HCT116 (cell line): ENCODE measurements around the gene ACOX3. TPM values are rescaled to one million over a fixed set of nuclear protein-coding genes. Genes with fewer than 3 reads are reported as not detected.

Source experiments
- ATAC-seq: fragments of 200-7000 bp; cut with Tn5 transposase; 2 replicates; pipeline ENCODE4 v1.9.1; 2020; ENCODE audit warnings: mild to moderate bottlenecking, moderate library complexity
- BruUV-seq: library from RNA; stranded (reverse); fragments of 400-500 nt; replicated peaks from 2 replicates; lab custom pipeline; 2021; lab: Mats Ljungman, UMichigan
- CTCF ChIA-PET: fragments of 300-600 bp; sonication (Branson Sonifier 250); formaldehyde crosslinking; loops from one replicate; lab custom pipeline; 2021; ENCODE audit warnings: antibody characterized with exemption; lab: Charles Lee
- POLR2A ChIA-PET: fragments of 300-600, 350-600 bp; sonication (Branson Sonifier 250); formaldehyde crosslinking; loops from one replicate; lab custom pipeline; 2021; ENCODE audit warnings: antibody characterized with exemption; lab: Charles Lee
- RAD21 ChIA-PET, 2 experiments: fragments of 300-600 bp; sonication (Branson Sonifier 250); formaldehyde crosslinking; loops; one replicate each; lab custom pipeline; 2023; ENCODE audit warnings: low total read pairs in 2 of 2; ENCODE audit not compliant: uncharacterized antibody in 2 of 2, unreplicated experiment in 2 of 2, low non-redundant PET in 1 of 2; lab: Charles Lee
- DNase-seq: peaks from one replicate; pipeline ENCODE4 v3.0.0-alpha.2; 2010; ENCODE audit warnings: low read depth, low spot score
- H2AFZ ChIP-seq: fragments of 200-600 bp; shearing (Covaris generic), sonication (generic); 2 replicates; pipeline ENCODE4 v1.6.1; 2017; ENCODE audit warnings: low read depth, mixed run types, mixed read lengths, antibody characterized with exemption, low read length; ENCODE audit not compliant: poor library complexity, severe bottlenecking
- H3K27ac ChIP-seq: 2 replicates; pipeline ENCODE4 v1.5.1; 2012; ENCODE audit warnings: low read depth, low read length
- H3K27me3 ChIP-seq: fragments of 200-600 bp; sonication (generic); 2 replicates; pipeline ENCODE4 v1.6.1; 2016; ENCODE audit warnings: mixed run types, low read length, mixed read lengths; ENCODE audit not compliant: insufficient read depth
- H3K36me3 ChIP-seq, 2 experiments: fragments of 200-500 bp in 1 of 2; fragments of 200-600 bp in 1 of 2; sonication (Bioruptor generic) in 1 of 2; sonication (generic) in 1 of 2; 2 replicates each; pipeline versions ENCODE4 v1.5.1 to v1.6.1; 2014 to 2016; ENCODE audit warnings: low read length in 2 of 2, inconsistent platforms in 1 of 2, mixed read lengths in 1 of 2, mixed run types in 1 of 2; ENCODE audit not compliant: insufficient read depth in 2 of 2, control insufficient read depth in 1 of 2
- H3K4me1 ChIP-seq, 2 experiments: fragments of 200-600 bp in 1 of 2; sonication (generic) in 1 of 2; 2 replicates each; pipeline versions ENCODE4 v1.5.1 to v1.6.1; 2012 to 2017; ENCODE audit warnings: low read length in 2 of 2, inconsistent platforms in 1 of 2, mild to moderate bottlenecking in 1 of 2, mixed read lengths in 1 of 2, mixed run types in 1 of 2, moderate library complexity in 1 of 2; ENCODE audit not compliant: insufficient read depth in 2 of 2, control insufficient read depth in 1 of 2
- H3K4me2 ChIP-seq: fragments of 200-600 bp; sonication (generic); 2 replicates; pipeline ENCODE4 v1.6.1; 2017; ENCODE audit warnings: mixed run types, low read length, mixed read lengths
- H3K4me3 ChIP-seq, 2 experiments: fragments of 200-600 bp in 1 of 2; sonication (generic) in 1 of 2; replicated peaks in 1 of 2; 2 replicates each; pipeline ENCODE4 v1.5.1; 2011 to 2016; ENCODE audit warnings: low read length in 2 of 2, control low read depth in 1 of 2, low read depth in 1 of 2, mild to moderate bottlenecking in 1 of 2, mixed read lengths in 1 of 2, mixed run types in 1 of 2
- H3K79me2 ChIP-seq: fragments of 200-600 bp; sonication (generic); 2 replicates; pipeline ENCODE4 v1.6.1; 2017; ENCODE audit warnings: mild to moderate bottlenecking, mixed run types, low read length, moderate library complexity, mixed read lengths; ENCODE audit not compliant: insufficient read depth
- H3K9ac ChIP-seq: fragments of 200-600 bp; sonication (generic); 2 replicates; pipeline ENCODE4 v1.6.1; 2016; ENCODE audit warnings: low read length, mixed read lengths
- H3K9me2 ChIP-seq: fragments of 200-600 bp; sonication (generic), shearing (Covaris generic); 2 replicates; pipeline ENCODE4 v1.6.1; 2017; ENCODE audit warnings: mixed run types, mild to moderate bottlenecking, moderate library complexity; ENCODE audit not compliant: insufficient read depth
- H3K9me3 ChIP-seq, 2 experiments: fragments of 200-500 bp in 1 of 2; fragments of 200-600 bp in 1 of 2; sonication (Bioruptor generic) in 1 of 2; sonication (generic) in 1 of 2; 2 replicates each; pipeline ENCODE4 v1.6.1; 2014 to 2017; ENCODE audit warnings: low read length in 2 of 2, mixed read lengths in 2 of 2, inconsistent platforms in 1 of 2, low read depth in 1 of 2, mild to moderate bottlenecking in 1 of 2, mixed run types in 1 of 2, moderate library complexity in 1 of 2; ENCODE audit not compliant: control insufficient read depth in 1 of 2, insufficient read depth in 1 of 2
- H4K20me1 ChIP-seq: fragments of 200-600 bp; sonication (generic), shearing (Covaris generic); 2 replicates; pipeline ENCODE4 v1.6.1; 2017; ENCODE audit warnings: mixed run types, mild to moderate bottlenecking, moderate library complexity; ENCODE audit not compliant: insufficient read depth
- ATF3 ChIP-seq: IDR thresholded peaks from 2 replicates; pipeline ENCODE4 v1.6.1; 2012
- CEBPB ChIP-seq: IDR thresholded peaks from 2 replicates; pipeline ENCODE4 v1.6.1; 2012; ENCODE audit warnings: low read depth
- CTCF ChIP-seq, 3 experiments: fragments of 200-600 bp in 1 of 3; sonication (generic) in 1 of 3; IDR thresholded peaks in 2 of 3; conservative IDR thresholded peaks in 1 of 3; 2 replicates each; pipeline ENCODE4 v1.5.1; 2012 to 2017; ENCODE audit warnings: low read depth in 2 of 3, low read length in 2 of 3, antibody characterized with exemption in 1 of 3, borderline replicate concordance in 1 of 3, control low read depth in 1 of 3, mild to moderate bottlenecking in 1 of 3, mixed read lengths in 1 of 3, mixed run types in 1 of 3, moderate library complexity in 1 of 3; ENCODE audit not compliant: insufficient read depth in 1 of 3
- EGR1 ChIP-seq: IDR thresholded peaks from 2 replicates; pipeline ENCODE4 v1.6.1; 2012; ENCODE audit warnings: low read depth
- EZH2 ChIP-seq: fragments of 200-600 bp; sonication (generic); IDR thresholded peaks from 2 replicates; pipeline ENCODE4 v1.6.1; 2017; ENCODE audit warnings: antibody characterized with exemption, mixed run types
- EZH2phosphoT487 ChIP-seq: fragments of 200-600 bp; IDR thresholded peaks from 2 replicates; pipeline ENCODE4 v1.6.1; 2018; ENCODE audit warnings: antibody characterized with exemption, borderline replicate concordance
- FOSL1 ChIP-seq: IDR thresholded peaks from 2 replicates; pipeline ENCODE4 v1.6.1; 2012; ENCODE audit warnings: low read depth
- MAX ChIP-seq: IDR thresholded peaks from 2 replicates; pipeline ENCODE4 v1.6.1; 2012
- POLR2A ChIP-seq: IDR thresholded peaks from 2 replicates; pipeline ENCODE4 v1.7.0; 2011; ENCODE audit warnings: borderline replicate concordance; ENCODE audit not compliant: insufficient read depth, insufficient read length; ENCODE audit errors: extremely low read depth
- REST ChIP-seq: IDR thresholded peaks from 2 replicates; pipeline ENCODE4 v1.6.1; 2012; ENCODE audit warnings: low read depth
- SIN3A ChIP-seq: IDR thresholded peaks from 2 replicates; pipeline ENCODE4 v1.6.1; 2012; ENCODE audit warnings: low read depth
- SP1 ChIP-seq: IDR thresholded peaks from 2 replicates; pipeline ENCODE4 v1.6.1; 2012; ENCODE audit warnings: low read depth
- SRF ChIP-seq: IDR thresholded peaks from 2 replicates; pipeline ENCODE4 v1.6.1; 2012; ENCODE audit warnings: low read depth
- TCF7L2 ChIP-seq: IDR thresholded peaks from 2 replicates; pipeline ENCODE4 v1.7.0; 2011; ENCODE audit warnings: borderline replicate concordance, inconsistent platforms; ENCODE audit not compliant: insufficient read depth, insufficient read length; ENCODE audit errors: extremely low read depth
- YY1 ChIP-seq: IDR thresholded peaks from 2 replicates; pipeline ENCODE4 v1.6.1; 2011; ENCODE audit warnings: low read length, low read depth, moderate library complexity, mild to moderate bottlenecking; ENCODE audit not compliant: insufficient replicate concordance; ENCODE audit errors: extremely low read depth
- ZBTB33 ChIP-seq: IDR thresholded peaks from 2 replicates; pipeline ENCODE4 v1.6.1; 2011; ENCODE audit warnings: mild to moderate bottlenecking, low read length, moderate library complexity; ENCODE audit not compliant: insufficient replicate concordance; ENCODE audit errors: extremely low read depth
- ZFX ChIP-seq: fragments of 450-650 bp; IDR thresholded peaks from 2 replicates; pipeline ENCODE4 v1.6.1; 2017
- ZNF274 ChIP-seq: fragments of 200-500 bp; sonication (Bioruptor generic); IDR thresholded peaks from 2 replicates; pipeline ENCODE4 v1.6.1; 2014; ENCODE audit warnings: mild to moderate bottlenecking, low read depth, low read length, inconsistent platforms
- intact Hi-C: fragments of 100-400 bp; cut with micrococcal nuclease; formaldehyde crosslinking; loops from 2 replicates; pipeline ENCODE4 v1.10.0; 2022
- total RNA-seq: library from RNA; stranded (reverse); gene quantifications from one replicate; pipeline ENCODE4 v1.2.1, GENCODE V29; 2021; ENCODE audit not compliant: unreplicated experiment

The ACOX3 gene
- total RNA-seq, 1 experiment from 2014 or later, result 16.9 TPM

- no peak overlapping the region for H3K9ac ChIP-seq
- no peak overlapping the region for H3K27ac ChIP-seq
- H3K4me1 ChIP-seq, result peaks cover 0 to 7% of the 10 kb centered on the region in 2 experiments; a peak in 2 of 4 replicates
- DNase-seq (no peak), ATAC-seq (no peak)
- BruUV-seq, result no TSS peak
- ChIA-PET CTCF (no interaction called here), RAD21 (no interaction called here), POLR2A (no interaction called here)
- TF ChIP-seq POLR2A (no peak), YY1 (no peak), REST (no peak), CEBPB (no peak), SIN3A (no peak), SRF (no peak), SP1 (no peak), TCF7L2 (no peak), ZBTB33 (no peak), MAX (no peak), EGR1 (no peak), ZFX (no peak), EZH2phosphoT487 (no peak), CTCF (IDR thresholded peaks at IDR 0.05 in 2 of 3, conservative IDR thresholded peaks at IDR 0.05 in 1 of 3; ENCODE audit: borderline replicate concordance in 1 of 3, insufficient read depth in 1 of 3, low read depth in 2 of 3, low read length in 2 of 3) (no peak), FOSL1 (no peak), ATF3 (no peak), EZH2 (no peak), ZNF274 (no peak)
- no peak overlapping the region for H2AFZ ChIP-seq
- no peaks in the 10 kb centered on the region for H3K9me2 ChIP-seq
- no peaks in the 10 kb centered on the region for H3K9me3 ChIP-seq
- H3K4me2 ChIP-seq, result no peak overlapping the region
- H4K20me1 ChIP-seq, result no peaks in the 10 kb centered on the region
- H3K4me3 ChIP-seq, result no peak overlapping the region
- no peaks in the 10 kb centered on the region for H3K36me3 ChIP-seq
- intact Hi-C loops, result no loop called here
- no peaks in the 10 kb centered on the region for H3K27me3 ChIP-seq
- H3K79me2 ChIP-seq, result no peaks in the 10 kb centered on the region
Measured at GRCh38 chr4:8394806-8395205, 45.7 kb downstream of the ACOX3 start.
